ENCODE results near the gene RIMS1. TPM values are rescaled to one million over a fixed set of nuclear protein-coding genes. Genes with fewer than 3 reads are reported as not detected.

Gene RIMS1
- 1.8 TPM for total RNA-seq

GRCh38 chr6:71886184-71887005 is at the start of gene RIMS1:
Gene RIMS1 (plus strand): TSS chr6:71886550. CDS start chr6:71887024, 474 bp downstream.
- no peak for DNase-seq

GRCh38 chr6:71851214-71851613 is 35.1 kb upstream of the RIMS1 start:
- DNase-seq: no peak

GRCh38 chr6:71852948-71853347 is 33.4 kb upstream of the RIMS1 start:
- DNase-seq: no peak

- DNase-seq: no peak
These were observed 30.9 kb upstream of the RIMS1 start for GRCh38 chr6:71855406-71855805.

GRCh38 chr6:71879016-71879415 is 7.3 kb upstream of the RIMS1 start:
- DNase-seq: no peak

GRCh38 chr6:71887006-71887743 is 825 bp downstream of the RIMS1 start:
- DNase-seq: no peak

- DNase-seq: no peak
These were observed 1.4 kb downstream of the RIMS1 start for GRCh38 chr6:71887744-71888230.

- DNase-seq: no peak
These were observed 2.5 kb downstream of the RIMS1 start for GRCh38 chr6:71888756-71889340.

- DNase-seq: no peak
These were observed 3.0 kb downstream of the RIMS1 start for GRCh38 chr6:71889366-71889765.

- DNase-seq: no peak
These were observed 6.3 kb downstream of the RIMS1 start for GRCh38 chr6:71892641-71893040.

GRCh38 chr6:71900642-71901041 is 14.3 kb downstream of the RIMS1 start:
- no peak for DNase-seq

- no peak for DNase-seq
These were observed 15.9 kb downstream of the RIMS1 start for GRCh38 chr6:71902261-71902660.

- no peak for DNase-seq
These were observed 20.5 kb downstream of the RIMS1 start for GRCh38 chr6:71906813-71907212.

GRCh38 chr6:71908162-71908765 is 21.9 kb downstream of the RIMS1 start:
- DNase-seq: no peak

- DNase-seq: no peak
These were observed 27.3 kb downstream of the RIMS1 start for GRCh38 chr6:71913444-71914234.

GRCh38 chr6:71929047-71929446 is 42.7 kb downstream of the RIMS1 start:
- no peak for DNase-seq

- DNase-seq: no peak
These were observed 47.5 kb downstream of the RIMS1 start for GRCh38 chr6:71933881-71934280.

- DNase-seq: no peak
These were observed 79.1 kb downstream of the RIMS1 start for GRCh38 chr6:71965404-71965803.

GRCh38 chr6:71967436-71967835 is 81.1 kb downstream of the RIMS1 start:
- DNase-seq: no peak

GRCh38 chr6:71977884-71978283 is 91.5 kb downstream of the RIMS1 start:
- DNase-seq: no peak

GRCh38 chr6:71979911-71980310 is 93.6 kb downstream of the RIMS1 start:
- no peak for DNase-seq

GRCh38 chr6:71982389-71982788 is 96.0 kb downstream of the RIMS1 start:
- DNase-seq: no peak

Data from skin of body (tissue), 2 donors.